Activated T-helper 1 cell treated with anti-CD3 and anti-CD28 coated beads, Interleukin-2, amount 50 U/mL, for 16 hours (primary cell): Measurements from ENCODE around the gene IQCK.

Experiments used
- DNase-seq, 2 donors: peaks; one replicate each; pipeline ENCODE4 v3.0.0-alpha.2; 2020; ENCODE audit warnings: low read depth in 1 of 2, low spot score in 1 of 2

The IQCK gene

GRCh38 chr16:19698480-19699465 is 19.3 kb upstream of the IQCK start:
- no peak for DNase-seq

- DNase-seq = no peak
These were observed 18.6 kb upstream of the IQCK start for GRCh38 chr16:19699472-19699871.

GRCh38 chr16:19700319-19700781 is 17.7 kb upstream of the IQCK start:
- DNase-seq = no peak

GRCh38 chr16:19701091-19701490 is 17.0 kb upstream of the IQCK start:
- no peak for DNase-seq

- DNase-seq = no peak
These were observed 14.7 kb upstream of the IQCK start for GRCh38 chr16:19703172-19703889.

- DNase-seq = no peak
These were observed 13.5 kb upstream of the IQCK start for GRCh38 chr16:19704321-19705145.

- no peak for DNase-seq
These were observed 12.9 kb upstream of the IQCK start for GRCh38 chr16:19705146-19705501.

- no peak for DNase-seq
These were observed 12.2 kb upstream of the IQCK start for GRCh38 chr16:19705843-19706242.

- DNase-seq = no peak
These were observed 11.2 kb upstream of the IQCK start for GRCh38 chr16:19706846-19707245.

- no peak for DNase-seq
These were observed 10.3 kb upstream of the IQCK start for GRCh38 chr16:19707569-19708295.

- DNase-seq = no peak
These were observed 9.5 kb upstream of the IQCK start for GRCh38 chr16:19708296-19709205.

- no peak for DNase-seq
These were observed 8.5 kb upstream of the IQCK start for GRCh38 chr16:19709381-19710136.

GRCh38 chr16:19710191-19710908 is 7.7 kb upstream of the IQCK start:
- no peak for DNase-seq

- no peak for DNase-seq
These were observed 7.0 kb upstream of the IQCK start for GRCh38 chr16:19710991-19711545.

- no peak for DNase-seq
These were observed 6.4 kb upstream of the IQCK start for GRCh38 chr16:19711643-19712042.

- DNase-seq = no peak
These were observed 5.5 kb upstream of the IQCK start for GRCh38 chr16:19712418-19713058.

- DNase-seq = no peak
These were observed 4.4 kb upstream of the IQCK start for GRCh38 chr16:19713697-19714096.
